Breast epithelium (tissue), 4 donors: ENCODE data around the gene AGPAT3. TPM values are rescaled to one million over a fixed set of nuclear protein-coding genes. Genes with fewer than 3 reads are reported as not detected.

Experiments used
- DNase-seq, 2 donors: peaks; one replicate each; pipeline ENCODE4 v3.0.0-alpha.2; 2019; ENCODE audit warnings: low spot score in 2 of 2
- H3K27ac ChIP-seq, 2 donors: fragments of 200-600 bp; sonication (generic) in 1 of 2; one replicate each; pipeline ENCODE4 v1.5.1; 2016 to 2019; ENCODE audit warnings: mild to moderate bottlenecking in 1 of 2
- H3K27me3 ChIP-seq, 2 donors: fragments of 200-600 bp; sonication (generic) in 1 of 2; one replicate each; pipeline versions ENCODE4 v1.5.1 to v1.6.0; 2017 to 2019; ENCODE audit warnings: control low read depth in 1 of 2, mild to moderate bottlenecking in 1 of 2
- H3K36me3 ChIP-seq: fragments of 200-600 bp; one replicate; pipeline ENCODE4 v1.5.1; 2019
- H3K4me1 ChIP-seq, 2 donors: fragments of 200-600 bp; sonication (generic); one replicate each; pipeline ENCODE4 v1.5.1; 2016 to 2019; ENCODE audit warnings: control low read depth in 1 of 2
- H3K4me3 ChIP-seq, 3 donors: fragments of 200-600 bp; sonication (generic); 1 replicate in 2 of 3; 2 replicates in 1 of 3; pipeline ENCODE4 v1.5.1; 2016 to 2019; ENCODE audit warnings: mild to moderate bottlenecking in 3 of 3, moderate library complexity in 2 of 3
- H3K9me3 ChIP-seq, 2 donors: fragments of 200-600 bp; sonication (generic) in 1 of 2; one replicate each; pipeline ENCODE4 v1.5.1; 2016 to 2019; ENCODE audit warnings: control low read depth in 1 of 2
- POLR2A ChIP-seq: fragments of 450-650 bp; IDR thresholded peaks from one replicate; pipeline ENCODE4 v1.6.1; 2016; ENCODE audit warnings: antibody characterized with exemption, mild to moderate bottlenecking, moderate library complexity
- POLR2AphosphoS5 ChIP-seq, 3 donors: sonication (generic); formaldehyde crosslinking; IDR thresholded peaks; one replicate each; pipeline ENCODE4 v1.6.1; 2017; ENCODE audit warnings: antibody characterized with exemption in 3 of 3
- intact Hi-C: fragments of 100-400 bp; cut with DNase I; formaldehyde crosslinking; loops from one replicate; pipeline ENCODE4 v1.15.1; 2023; ENCODE audit warnings: low total_unique reads
- total RNA-seq, 3 donors: library from RNA; depleted of rRNA; stranded (reverse); fragments of >200 nt; gene quantifications; one replicate each; pipeline ENCODE4 v1.1.0, GENCODE V29; 2016
- TF ChIP-seq, protein P1 (sequence below), 3 donors: fragments of 450-650 bp; IDR thresholded peaks; one replicate each; pipeline ENCODE4 v1.5.1; 2016 to 2017; ENCODE audit warnings: antibody characterized with exemption in 3 of 3, mild to moderate bottlenecking in 3 of 3, moderate library complexity in 3 of 3

Gene AGPAT3
- total RNA-seq, 3 donors from 2014 or later, result 27.2 to 35.8 (median 28.2) TPM

DNA sequence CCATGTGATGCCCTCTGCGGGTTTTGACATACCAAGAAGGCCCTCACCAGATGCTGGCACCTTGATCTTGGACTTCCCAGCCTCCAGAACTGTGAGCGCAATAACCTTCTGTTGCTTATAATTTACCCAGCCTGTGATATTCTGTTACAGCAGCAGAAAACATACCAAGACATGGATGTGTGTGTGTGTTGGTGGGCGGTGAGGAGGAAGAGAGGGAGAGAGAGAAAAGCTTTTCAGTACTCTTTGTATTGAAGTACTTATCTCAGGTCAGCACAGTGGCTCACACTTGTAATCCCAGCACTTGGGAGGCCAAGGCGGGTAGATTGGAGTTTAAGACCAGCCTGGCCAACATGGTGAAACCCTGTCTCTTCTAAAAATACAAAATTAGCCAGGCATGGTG is 170.2 kb downstream of the AGPAT3 start:
- no peaks in the 10 kb centered on the region for H3K4me1 ChIP-seq
- H3K36me3 ChIP-seq, result peaks cover 8% of the 10 kb centered on the region
- TF ChIP-seq POLR2AphosphoS5 (IDR thresholded peaks at IDR 0.05) (no peak), POLR2A (no peak)
- TF ChIP-seq, protein P1, sequence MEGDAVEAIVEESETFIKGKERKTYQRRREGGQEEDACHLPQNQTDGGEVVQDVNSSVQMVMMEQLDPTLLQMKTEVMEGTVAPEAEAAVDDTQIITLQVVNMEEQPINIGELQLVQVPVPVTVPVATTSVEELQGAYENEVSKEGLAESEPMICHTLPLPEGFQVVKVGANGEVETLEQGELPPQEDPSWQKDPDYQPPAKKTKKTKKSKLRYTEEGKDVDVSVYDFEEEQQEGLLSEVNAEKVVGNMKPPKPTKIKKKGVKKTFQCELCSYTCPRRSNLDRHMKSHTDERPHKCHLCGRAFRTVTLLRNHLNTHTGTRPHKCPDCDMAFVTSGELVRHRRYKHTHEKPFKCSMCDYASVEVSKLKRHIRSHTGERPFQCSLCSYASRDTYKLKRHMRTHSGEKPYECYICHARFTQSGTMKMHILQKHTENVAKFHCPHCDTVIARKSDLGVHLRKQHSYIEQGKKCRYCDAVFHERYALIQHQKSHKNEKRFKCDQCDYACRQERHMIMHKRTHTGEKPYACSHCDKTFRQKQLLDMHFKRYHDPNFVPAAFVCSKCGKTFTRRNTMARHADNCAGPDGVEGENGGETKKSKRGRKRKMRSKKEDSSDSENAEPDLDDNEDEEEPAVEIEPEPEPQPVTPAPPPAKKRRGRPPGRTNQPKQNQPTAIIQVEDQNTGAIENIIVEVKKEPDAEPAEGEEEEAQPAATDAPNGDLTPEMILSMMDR (IDR thresholded peaks at IDR 0.05), result no peak
- H3K27ac ChIP-seq, result no peak overlapping the region
- no peaks in the 10 kb centered on the region for H3K9me3 ChIP-seq
- no peaks in the 10 kb centered on the region for H3K27me3 ChIP-seq
- no peak for DNase-seq
- intact Hi-C loops, result no loop called here
- H3K4me3 ChIP-seq, result no peak overlapping the region

Other genes starting within 250 kb of the AGPAT3 start
- 1 to 10 TPM in 2 of 3 donors, under 1 TPM in 1; 0.32 to 1.8 (median 1.3) TPM for gene HSF2BP, start 205.7 kb upstream of the AGPAT3 start, total RNA-seq
- 10 to 100 TPM; 17.1 to 22.6 (median 22.1) TPM for gene RRP1B, start 205.7 kb upstream of the AGPAT3 start, total RNA-seq
- 10 to 100 TPM; 51.5 to 79.2 (median 65.6) TPM for gene PDXK, start 146.1 kb upstream of the AGPAT3 start, total RNA-seq
- gene CSTB, start 88.9 kb upstream of the AGPAT3 start, total RNA-seq, result 10 to 100 TPM; 12.1 to 16.8 (median 16.8) TPM
- 10 to 100 TPM; 15.4 to 22.9 (median 16.5) TPM for gene RRP1, start 75.6 kb upstream of the AGPAT3 start, total RNA-seq
- 10 to 100 TPM; 27.4 to 35.0 (median 31.1) TPM for gene TRAPPC10, start 147.1 kb downstream of the AGPAT3 start, total RNA-seq
- gene PWP2, start 242.2 kb downstream of the AGPAT3 start, total RNA-seq, result 1 to 10 TPM; 5.8 to 9.5 (median 6.9) TPM